GM18507 (cell line): Measurements from ENCODE around the gene ARHGAP25.

ENCODE experiments used
- DNase-seq: peaks from one replicate; pipeline ENCODE4 v3.0.0; 2011; ENCODE audit warnings: low read depth; ENCODE audit not compliant: insufficient read length; ENCODE audit errors: extremely low spot score
- FAIRE-seq: peaks from 2 replicates; lab custom pipeline; 2011; peaks lifted over from hg19 to GRCh38; lab: Jason Lieb, UNC

ARHGAP25 gene

GRCh38 chr2:68762665-68763064 is 28.1 kb downstream of the ARHGAP25 start:
- DNase-seq (no peak), FAIRE-seq (peak; percentile 78)

DNA sequence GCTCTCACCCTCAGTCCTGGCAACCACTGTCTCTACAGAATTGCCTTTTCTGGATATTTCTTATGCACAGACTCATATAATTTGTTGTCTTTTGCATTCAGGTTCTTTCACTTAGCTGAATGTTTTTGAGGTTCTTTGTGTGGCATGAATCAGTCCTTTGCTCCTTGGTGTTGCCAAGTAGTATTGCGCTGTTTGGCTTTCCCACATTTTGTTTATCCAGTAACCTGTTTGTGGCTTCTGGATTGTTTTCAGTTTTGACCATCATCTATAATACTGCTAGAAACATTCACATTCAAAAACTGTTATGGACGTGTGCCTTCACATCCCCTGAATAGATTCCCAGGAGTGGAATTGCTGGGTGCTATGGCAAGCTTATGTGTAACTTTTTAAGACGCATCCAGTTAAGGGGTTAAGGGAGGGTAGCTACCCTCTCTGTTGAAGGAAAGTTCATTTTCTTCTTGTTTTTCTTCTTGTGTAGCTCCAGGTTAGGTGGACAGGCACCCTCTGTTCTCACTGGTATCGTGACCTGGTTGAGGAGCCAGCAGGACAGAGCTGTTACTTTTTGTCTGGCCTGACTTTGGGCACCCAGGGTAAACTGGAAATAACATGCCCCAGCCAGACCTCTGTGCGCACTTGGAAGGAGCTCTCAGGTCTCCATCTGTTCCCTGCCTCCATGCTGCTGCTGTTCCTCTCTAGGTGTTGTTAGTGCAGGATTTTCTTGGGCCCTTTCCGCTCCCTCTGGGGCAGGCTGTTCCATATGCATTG is 29.6 kb downstream of the ARHGAP25 start:
- DNase-seq, result no peak
- FAIRE-seq, result no peak

GRCh38 chr2:68764806-68765311 is 30.2 kb downstream of the ARHGAP25 start:
- DNase-seq (no peak), FAIRE-seq (no peak)

- DNase-seq (no peak), FAIRE-seq (peak; percentile 29)
These were observed 31.2 kb downstream of the ARHGAP25 start for GRCh38 chr2:68765739-68766375.

GRCh38 chr2:68766376-68766845 is 31.8 kb downstream of the ARHGAP25 start:
- DNase-seq (no peak), FAIRE-seq (peak; percentile 56)

DNA sequence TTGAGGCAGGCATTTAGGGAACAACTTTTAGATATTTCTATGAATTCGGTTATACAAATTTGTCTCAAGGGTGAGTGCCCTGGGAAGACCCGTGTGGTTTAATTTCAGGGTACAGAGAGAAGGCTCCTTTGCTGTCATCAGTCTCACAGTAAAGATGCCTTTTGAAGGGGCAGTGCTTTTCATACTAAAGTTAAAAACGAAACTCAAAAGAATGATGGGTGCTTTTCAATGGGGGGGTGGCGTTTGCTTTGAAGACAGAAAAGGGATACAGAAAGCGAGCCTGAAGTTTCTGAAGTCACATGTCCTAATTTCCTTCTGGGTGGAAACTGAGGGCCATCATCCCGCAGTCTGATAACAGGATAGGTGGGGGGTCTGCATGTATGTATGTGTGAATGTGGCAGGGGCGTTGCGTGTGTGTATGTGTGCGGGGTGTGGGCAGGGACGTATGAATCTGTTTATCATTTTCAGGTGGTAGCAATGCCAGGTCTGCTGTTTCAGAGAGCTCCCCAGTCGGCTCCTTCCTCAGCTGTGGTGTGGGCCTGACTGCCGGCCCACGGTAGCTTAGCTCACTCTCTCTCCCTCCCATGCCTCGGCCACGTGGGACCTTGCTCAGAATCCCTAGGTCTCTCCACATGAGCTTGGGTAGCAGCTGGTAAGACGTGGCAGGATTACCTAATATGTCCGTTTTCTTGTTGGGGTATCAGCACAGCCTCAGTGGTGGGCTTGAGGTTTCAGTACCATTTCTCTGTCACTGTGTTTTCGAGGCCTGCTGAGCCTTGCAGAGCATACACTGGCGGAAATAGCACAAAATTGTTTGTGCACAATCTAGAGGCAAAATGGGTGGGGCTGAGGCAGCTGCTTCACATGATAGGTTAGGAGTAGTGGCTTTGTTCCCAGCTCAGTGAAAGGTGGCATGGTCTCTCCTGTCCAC is 32.7 kb downstream of the ARHGAP25 start:
- FAIRE-seq (peak; percentile 69), DNase-seq (no peak)

- FAIRE-seq (no peak), DNase-seq (no peak)
These were observed 33.4 kb downstream of the ARHGAP25 start for GRCh38 chr2:68767996-68768395.

DNA sequence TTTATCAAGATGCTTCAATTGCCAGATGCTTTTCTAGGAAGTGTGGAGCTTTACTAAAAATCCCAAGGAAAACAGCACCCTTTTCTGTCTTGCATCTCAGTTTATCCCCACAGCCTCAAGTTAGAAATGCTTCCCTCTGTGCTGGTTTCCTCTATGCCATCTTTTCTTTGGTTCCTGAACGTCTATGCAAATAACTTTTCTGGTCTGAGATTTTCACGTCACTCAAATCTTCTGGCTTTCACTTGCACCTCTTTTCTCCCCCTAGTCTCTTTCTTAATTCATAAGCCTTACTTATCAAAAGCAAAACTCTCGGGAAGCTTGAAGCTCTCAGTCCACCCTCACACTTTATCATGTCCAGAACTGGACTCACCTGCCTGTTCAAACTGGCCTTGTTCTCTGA is 33.9 kb downstream of the ARHGAP25 start:
- no peak for DNase-seq
- peak; percentile 64 for FAIRE-seq

DNA sequence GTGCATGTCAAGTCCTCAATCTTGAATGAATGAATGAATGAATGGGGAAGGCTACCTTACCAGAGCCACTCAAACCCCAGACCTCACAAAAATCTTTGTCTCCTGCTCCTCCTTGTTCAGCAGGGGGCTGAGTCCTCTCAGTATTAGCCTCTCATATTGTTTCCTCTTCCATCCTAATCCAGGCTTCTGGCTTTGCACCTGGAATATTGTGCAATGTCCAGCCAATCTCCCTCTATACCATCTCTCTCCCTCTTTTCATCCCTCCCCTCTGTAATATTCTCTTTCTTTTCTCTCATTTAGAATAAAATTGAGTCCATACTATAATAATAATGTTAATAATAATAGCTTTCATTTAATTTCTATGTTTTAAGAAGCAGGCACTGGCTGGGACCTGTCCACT is 34.3 kb downstream of the ARHGAP25 start:
- no peak for FAIRE-seq

DNA sequence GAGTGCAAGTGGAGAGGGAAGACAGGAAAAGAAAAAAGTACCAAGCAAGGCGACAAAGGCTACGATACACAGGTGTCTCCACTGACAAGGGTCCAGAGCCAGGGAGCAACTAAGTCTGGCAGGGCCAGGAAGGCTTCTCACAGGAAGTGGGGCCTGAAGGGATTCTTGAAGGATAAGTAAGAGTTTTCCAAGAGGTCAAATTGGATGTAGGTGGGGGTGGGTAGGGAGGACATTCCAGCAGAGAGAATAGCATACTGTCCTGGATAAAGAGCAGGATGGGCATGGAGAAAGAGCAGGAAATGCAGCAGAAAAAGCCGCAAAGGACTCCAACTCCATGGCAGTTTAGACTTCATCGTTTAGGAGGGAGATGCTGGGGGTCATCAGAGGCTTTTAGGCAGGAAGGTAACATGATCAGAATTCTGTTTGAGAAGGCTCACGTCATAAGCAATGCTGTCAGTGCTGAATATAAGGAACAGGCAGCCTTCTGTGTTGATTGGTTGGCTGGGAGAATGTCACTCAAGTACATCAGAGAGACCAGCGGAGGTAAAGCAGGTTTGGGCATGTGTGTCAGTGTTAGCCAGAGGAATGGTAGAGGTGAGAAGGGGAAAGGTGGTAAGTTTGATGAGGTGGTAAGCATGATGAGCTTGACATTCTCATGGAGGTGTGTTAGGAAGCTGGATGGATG is 35.1 kb downstream of the ARHGAP25 start:
- FAIRE-seq, result no peak
- no peak for DNase-seq

More for the DNA sequence above, 34.3 kb downstream of the ARHGAP25 start:
- no peak for DNase-seq

DNA sequence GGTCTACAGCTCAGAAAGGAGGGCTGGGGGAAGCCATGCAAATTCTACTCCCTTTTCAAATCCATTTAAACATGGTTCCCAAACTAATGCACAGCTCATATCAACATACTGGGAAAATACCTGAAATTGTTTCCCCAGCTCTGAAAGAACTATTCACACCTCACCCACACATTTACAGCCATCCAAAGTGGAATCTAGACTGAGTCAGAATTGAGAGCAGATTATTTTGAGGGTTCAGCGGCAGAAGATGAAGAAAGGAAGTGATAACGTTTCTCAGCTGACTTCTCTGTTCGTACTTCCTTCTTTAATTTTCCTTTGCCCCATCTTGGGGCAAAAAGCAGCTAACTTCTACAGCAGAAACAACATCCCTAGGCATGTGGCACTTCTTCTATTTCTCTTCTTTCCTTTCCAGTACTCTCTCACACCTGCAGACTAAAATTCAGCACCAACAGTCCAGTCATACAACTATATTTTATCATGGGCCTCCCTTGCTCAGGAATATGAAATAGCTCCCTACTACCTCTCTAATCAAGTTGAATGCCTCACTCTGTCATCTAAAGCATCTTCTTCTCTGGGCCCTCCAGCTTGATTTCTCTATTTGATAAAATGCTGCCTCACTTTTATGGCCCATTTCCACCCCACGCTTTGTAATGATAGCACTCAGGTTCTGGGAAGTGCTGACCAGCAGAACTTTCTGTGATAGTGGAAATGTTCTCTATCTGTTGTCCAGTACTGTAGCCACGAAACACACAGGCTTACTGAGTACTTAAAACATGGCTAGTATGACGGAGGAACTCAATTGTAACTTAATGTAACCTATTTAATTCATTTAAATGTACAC is 35.9 kb downstream of the ARHGAP25 start:
- DNase-seq, result no peak
- no peak for FAIRE-seq

DNA sequence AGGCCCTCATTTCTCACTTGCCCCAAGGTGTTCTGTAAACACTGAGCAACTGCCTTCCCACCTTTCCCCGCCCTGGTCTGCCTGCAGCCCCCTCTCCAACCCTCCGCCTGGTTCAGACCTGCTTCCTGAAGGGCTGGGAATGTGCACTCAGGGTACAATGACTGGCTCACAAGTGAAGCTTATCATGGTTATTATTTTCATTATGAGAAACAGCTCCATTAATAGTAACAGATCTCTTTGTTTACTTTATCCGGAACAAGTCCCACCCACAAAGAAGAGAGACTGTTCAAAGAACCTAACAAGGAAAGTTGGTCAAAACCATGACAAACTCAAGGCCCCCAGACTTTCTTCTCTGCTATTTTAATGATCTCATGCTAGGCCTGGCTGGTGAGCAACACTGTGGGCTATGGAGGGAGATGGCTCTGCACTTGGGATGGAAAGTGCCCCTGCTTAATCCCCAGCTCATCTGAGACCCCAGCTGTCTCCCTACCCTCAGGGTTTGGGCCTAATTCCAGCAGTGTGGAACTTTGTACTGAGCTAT is 36.7 kb downstream of the ARHGAP25 start:
- DNase-seq (no peak), FAIRE-seq (no peak)

DNA sequence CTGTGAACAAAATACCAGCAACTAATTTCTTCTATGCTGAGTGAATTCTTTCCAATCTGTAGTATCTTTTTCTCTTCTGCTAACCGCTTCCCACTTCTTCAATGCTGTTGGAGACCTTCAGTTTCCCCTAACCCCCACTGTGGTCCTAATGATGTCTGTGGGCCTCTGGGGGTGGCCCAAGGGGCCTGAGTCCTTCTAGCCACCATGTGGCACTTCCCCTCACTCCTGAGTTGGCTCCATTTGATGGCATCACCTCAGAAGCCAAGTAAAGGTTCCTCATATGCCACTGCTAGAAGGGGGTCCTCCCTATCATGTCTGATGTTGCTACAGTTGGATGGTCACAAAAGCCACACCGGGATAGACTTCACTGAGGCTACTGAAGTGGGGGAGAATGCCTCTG is 37.5 kb downstream of the ARHGAP25 start:
- FAIRE-seq, result no peak

GRCh38 chr2:68774569-68775271 is 40.1 kb downstream of the ARHGAP25 start:
- peak; percentile 73 for DNase-seq
- peak; percentile 88 for FAIRE-seq

More for the DNA sequence above, 37.5 kb downstream of the ARHGAP25 start:
- DNase-seq, result no peak

GRCh38 chr2:68775272-68775842 is 40.7 kb downstream of the ARHGAP25 start:
- FAIRE-seq, result no peak
- no peak for DNase-seq

GRCh38 chr2:68776124-68776523 is 41.5 kb downstream of the ARHGAP25 start:
- peak; percentile 59 for FAIRE-seq

GRCh38 chr2:68779595-68779994 is 45.0 kb downstream of the ARHGAP25 start:
- DNase-seq (no peak), FAIRE-seq (no peak)

More at GRCh38 chr2:68776124-68776523, 41.5 kb downstream of the ARHGAP25 start:
- DNase-seq, result no peak
